ENCODE data around the gene ZNF468.
"Not testable (repeated sequence)": the region's sequence is repeated elsewhere in the genome, so short reads cannot be mapped to it uniquely, and the experiment has no call there.

Gene ZNF468

GRCh38 chr19:52857378-52858191 lies at the start of gene ZNF468:
TSS of gene ZNF468 (minus strand) at chr19:52857619. CDS start at chr19:52854272, 3,347 bp downstream.
- DNase-seq (ENCODE audit: low read depth in 2 of 3, low spot score in 2 of 3) = peak; percentile 40 to 52 (median 46)

GRCh38 chr19:52904052-52904780 lies 46.8 kb upstream of the ZNF468 start:
- not testable (repeated sequence) for DNase-seq (ENCODE audit: low read depth in 2 of 3, low spot score in 2 of 3)

- no peak for DNase-seq (ENCODE audit: low read depth in 2 of 3, low spot score in 2 of 3)
Observed at GRCh38 chr19:52901842-52902241, 44.4 kb upstream of the ZNF468 start.

GRCh38 chr19:52898596-52898995 lies 41.2 kb upstream of the ZNF468 start:
- not testable (repeated sequence) for DNase-seq (ENCODE audit: low read depth in 2 of 3, low spot score in 2 of 3)

GRCh38 chr19:52898101-52898500 lies 40.7 kb upstream of the ZNF468 start:
- no peak for DNase-seq (ENCODE audit: low read depth in 2 of 3, low spot score in 2 of 3)

GRCh38 chr19:52897138-52897935 lies 39.9 kb upstream of the ZNF468 start, which contains the start of gene ZNF320:
TSS of gene ZNF320 (minus strand) at chr19:52897635. CDS start at chr19:52890255, 7,380 bp downstream.
- peak; percentile 69 to 72 (median 71) for DNase-seq (ENCODE audit: low read depth in 2 of 3, low spot score in 2 of 3)

GRCh38 chr19:52896431-52897137 lies 39.2 kb upstream of the ZNF468 start:
- no peak for DNase-seq (ENCODE audit: low read depth in 2 of 3, low spot score in 2 of 3)

- DNase-seq (ENCODE audit: low read depth in 2 of 3, low spot score in 2 of 3) = no peak
Observed at GRCh38 chr19:52891336-52891735, 33.9 kb upstream of the ZNF468 start.

- no peak for DNase-seq (ENCODE audit: low read depth in 2 of 3, low spot score in 2 of 3)
Observed at GRCh38 chr19:52889931-52890330, 32.5 kb upstream of the ZNF468 start.

GRCh38 chr19:52889076-52889475 lies 31.7 kb upstream of the ZNF468 start:
- DNase-seq (ENCODE audit: low read depth in 2 of 3, low spot score in 2 of 3) = no peak

GRCh38 chr19:52880895-52881389 lies 23.5 kb upstream of the ZNF468 start:
- no peak for DNase-seq (ENCODE audit: low read depth in 2 of 3, low spot score in 2 of 3)

- not testable (repeated sequence) for DNase-seq (ENCODE audit: low read depth in 2 of 3, low spot score in 2 of 3)
Observed at GRCh38 chr19:52872996-52873395, 15.6 kb upstream of the ZNF468 start.

- DNase-seq (ENCODE audit: low read depth in 2 of 3, low spot score in 2 of 3) = no peak
Observed at GRCh38 chr19:52871466-52871865, 14.0 kb upstream of the ZNF468 start.

GRCh38 chr19:52868031-52868430 lies 10.6 kb upstream of the ZNF468 start:
- DNase-seq (ENCODE audit: low read depth in 2 of 3, low spot score in 2 of 3) = not testable (repeated sequence)

GRCh38 chr19:52856540-52857377 lies 660 bp downstream of the ZNF468 start:
- peak in 1 of 3 experiments; percentile 1 for DNase-seq (ENCODE audit: low read depth in 2 of 3, low spot score in 2 of 3)

- not testable (repeated sequence) for DNase-seq (ENCODE audit: low read depth in 2 of 3, low spot score in 2 of 3)
Observed at GRCh38 chr19:52847352-52847751, 10.1 kb downstream of the ZNF468 start.

GRCh38 chr19:52840825-52841465 lies 16.5 kb downstream of the ZNF468 start:
- not testable (repeated sequence) for DNase-seq (ENCODE audit: low read depth in 2 of 3, low spot score in 2 of 3)

GRCh38 chr19:52834289-52834688 lies 23.1 kb downstream of the ZNF468 start:
- not testable (repeated sequence) for DNase-seq (ENCODE audit: low read depth in 2 of 3, low spot score in 2 of 3)

GRCh38 chr19:52833541-52833940 lies 23.9 kb downstream of the ZNF468 start:
- not testable (repeated sequence) for DNase-seq (ENCODE audit: low read depth in 2 of 3, low spot score in 2 of 3)
